Liver (tissue), 9 donors: ENCODE data around the gene GTF2H1. TPM values are rescaled to one million over a fixed set of nuclear protein-coding genes. Genes with fewer than 3 reads are reported as not detected.

Experiments
- DNase-seq: peaks from one replicate; pipeline ENCODE4 v3.0.0-alpha.2; 2017; ENCODE audit warnings: low spot score
- H3K27ac ChIP-seq, 2 donors: one replicate each; pipeline ENCODE4 v1.7.0; 2013; ENCODE audit warnings: inconsistent platforms in 2 of 2, low read length in 2 of 2, control low read depth in 1 of 2, low read depth in 1 of 2, mild to moderate bottlenecking in 1 of 2
- H3K27me3 ChIP-seq, 4 donors: one replicate each; pipeline versions ENCODE4 v1.6.1 to v1.7.0; 2013; ENCODE audit warnings: low read length in 3 of 4, inconsistent platforms in 1 of 4, mild to moderate bottlenecking in 1 of 4, moderate library complexity in 1 of 4; ENCODE audit not compliant: control insufficient read depth in 4 of 4, insufficient read depth in 4 of 4
- H3K36me3 ChIP-seq, 4 donors: one replicate each; pipeline versions ENCODE4 v1.6.1 to v1.7.0; 2013; ENCODE audit warnings: low read length in 3 of 4, mild to moderate bottlenecking in 3 of 4, low read depth in 1 of 4, moderate library complexity in 1 of 4; ENCODE audit not compliant: control insufficient read depth in 4 of 4, insufficient read depth in 3 of 4
- H3K4me1 ChIP-seq, 4 donors: one replicate each; pipeline versions ENCODE4 v1.6.1 to v1.7.0; 2013; ENCODE audit warnings: low read length in 3 of 4, mild to moderate bottlenecking in 3 of 4, moderate library complexity in 1 of 4; ENCODE audit not compliant: control insufficient read depth in 4 of 4, insufficient read depth in 4 of 4
- H3K4me3 ChIP-seq, 3 donors: one replicate each; pipeline versions ENCODE4 v1.6.1 to v1.7.0; 2013; ENCODE audit warnings: low read length in 3 of 3, control low read depth in 1 of 3, low read depth in 1 of 3, mild to moderate bottlenecking in 1 of 3
- H3K9ac ChIP-seq, 2 donors: one replicate each; pipeline ENCODE4 v1.7.0; 2013; ENCODE audit warnings: low read length in 2 of 2, mild to moderate bottlenecking in 2 of 2, moderate library complexity in 2 of 2, control low read depth in 1 of 2, low read depth in 1 of 2
- H3K9me3 ChIP-seq, 4 donors: one replicate each; pipeline versions ENCODE4 v1.6.1 to v1.7.0; 2013; ENCODE audit warnings: low read length in 3 of 4; ENCODE audit not compliant: control insufficient read depth in 4 of 4
- ATF3 ChIP-seq: IDR thresholded peaks from 2 replicates; pipeline ENCODE4 v1.6.1; 2016; ENCODE audit warnings: antibody characterized with exemption
- CTCF ChIP-seq: fragments of 150-350 bp; IDR thresholded peaks from 2 replicates; pipeline ENCODE4 v1.5.1; 2017; ENCODE audit warnings: improper control_type of control experiment, low read depth, low read length; ENCODE audit not compliant: missing input control
- EGR1 ChIP-seq, 2 donors: IDR thresholded peaks; 2 replicates each; pipeline ENCODE4 v1.6.1; 2016 to 2018; ENCODE audit warnings: antibody characterized with exemption in 2 of 2, low read depth in 2 of 2
- FOXA1 ChIP-seq: IDR thresholded peaks from 2 replicates; pipeline ENCODE4 v1.6.1; 2016; ENCODE audit warnings: antibody characterized with exemption
- FOXA2 ChIP-seq: IDR thresholded peaks from 2 replicates; pipeline ENCODE4 v1.6.1; 2016; ENCODE audit warnings: antibody characterized with exemption
- GABPA ChIP-seq, 2 donors: IDR thresholded peaks in 1 of 2; conservative IDR thresholded peaks in 1 of 2; 2 replicates each; pipeline ENCODE4 v1.6.1; 2016; ENCODE audit warnings: antibody characterized with exemption in 2 of 2, mild to moderate bottlenecking in 1 of 2, moderate library complexity in 1 of 2
- HNF4A ChIP-seq, 2 donors: conservative IDR thresholded peaks; 2 replicates each; pipeline ENCODE4 v1.6.1; 2016; ENCODE audit warnings: antibody characterized with exemption in 2 of 2, mild to moderate bottlenecking in 2 of 2
- HNF4G ChIP-seq: IDR thresholded peaks from 2 replicates; pipeline ENCODE4 v1.6.1; 2016; ENCODE audit warnings: antibody characterized with exemption
- JUND ChIP-seq, 2 donors: IDR thresholded peaks; 2 replicates each; pipeline ENCODE4 v1.6.1; 2016; ENCODE audit warnings: antibody characterized with exemption in 2 of 2
- MAX ChIP-seq: IDR thresholded peaks from 2 replicates; pipeline ENCODE4 v1.6.1; 2016; ENCODE audit warnings: antibody characterized with exemption
- NR2F2 ChIP-seq: IDR thresholded peaks from 2 replicates; pipeline ENCODE4 v1.6.1; 2016; ENCODE audit warnings: antibody characterized with exemption
- RAD21 ChIP-seq, 2 donors: IDR thresholded peaks; 2 replicates each; pipeline ENCODE4 v1.6.1; 2016; ENCODE audit warnings: antibody characterized with exemption in 2 of 2, mild to moderate bottlenecking in 2 of 2
- REST ChIP-seq: IDR thresholded peaks from 2 replicates; pipeline ENCODE4 v1.6.1; 2016; ENCODE audit warnings: antibody characterized with exemption, mild to moderate bottlenecking
- RXRA ChIP-seq, 2 donors: IDR thresholded peaks; 2 replicates each; pipeline ENCODE4 v1.6.1; 2017 to 2018; ENCODE audit warnings: antibody characterized with exemption in 2 of 2, mild to moderate bottlenecking in 1 of 2
- SP1 ChIP-seq: IDR thresholded peaks from 2 replicates; pipeline ENCODE4 v1.6.1; 2018; ENCODE audit warnings: antibody characterized with exemption, mild to moderate bottlenecking
- TAF1 ChIP-seq: conservative IDR thresholded peaks from 2 replicates; pipeline ENCODE4 v1.6.1; 2016; ENCODE audit warnings: antibody characterized with exemption, mild to moderate bottlenecking
- YY1 ChIP-seq: IDR thresholded peaks from 2 replicates; pipeline ENCODE4 v1.6.1; 2016; ENCODE audit warnings: antibody characterized with exemption, mild to moderate bottlenecking
- ZBTB33 ChIP-seq: IDR thresholded peaks from 2 replicates; pipeline ENCODE4 v1.6.1; 2016; ENCODE audit warnings: antibody characterized with exemption
- WGBS: extraction: QIAGEN DNeasy Blood & Tissue Kit; methylation state at CpG from one replicate; pipeline ENCODE4 v1.1.7; 2013; 5-methylcytosine and 5-hydroxymethylcytosine counted together
- polyA plus RNA-seq, 2 donors: library from polyadenylated mRNA; stranded (reverse) in 1 of 2; unstranded in 1 of 2; fragments of 200-250 nt in 1 of 2; fragments of >200 nt in 1 of 2; fragmentation: Nextera tagmentation in 1 of 2; extraction: Ambion mirVana in 1 of 2; gene quantifications; one replicate each; pipeline versions ENCODE4 v1.2.1 to v1.2.3, GENCODE V29; 2013 to 2015
- total RNA-seq, 2 donors: library from RNA; depleted of rRNA; stranded (reverse); fragments of >200 nt; gene quantifications; one replicate each; pipeline ENCODE4 v1.2.3, GENCODE V29; 2014
- donor health status: healthy.
- donor health status: healthy.
- donor health status: healthy.
- donor health status: healthy.
- donor health status: healthy.

Gene GTF2H1
- total and polyA plus RNA-seq, 4 donors: 11.9 to 37.7 (median 18.7) TPM

GRCh38 chr11:18288911-18289310 is 33.5 kb upstream of the GTF2H1 start:
- DNase-seq: no peak
- H3K27ac ChIP-seq: no peak overlapping the region
- peaks cover 15 to 71% (median 67%) of the 10 kb centered on the region in 4 donors for H3K36me3 ChIP-seq
- H3K4me3 ChIP-seq: no peak overlapping the region
- H3K9me3 ChIP-seq: no peaks in the 10 kb centered on the region
- WGBS: 95% methylated on average over 4 of the region's 4 CpGs
- H3K4me1 ChIP-seq: no peaks in the 10 kb centered on the region
- no peaks in the 10 kb centered on the region for H3K27me3 ChIP-seq
- TF ChIP-seq EGR1 (IDR thresholded peaks at IDR 0.05; ENCODE audit: low read depth in 2 of 2): no peak
- no peak for TF ChIP-seq JUND (IDR thresholded peaks at IDR 0.05)
- TF ChIP-seq ATF3: no peak
- no peak for TF ChIP-seq GABPA (IDR thresholded peaks at IDR 0.05 in 1 of 2, conservative IDR thresholded peaks at IDR 0.05 in 1 of 2)
- TF ChIP-seq NR2F2: no peak
- no peak for TF ChIP-seq HNF4A (conservative IDR thresholded peaks at IDR 0.05)
- TF ChIP-seq RAD21 (IDR thresholded peaks at IDR 0.05): no peak
- TF ChIP-seq YY1: no peak
- no peak for TF ChIP-seq HNF4G
- TF ChIP-seq ZBTB33: no peak
- TF ChIP-seq SP1: no peak
- no peak for TF ChIP-seq FOXA1
- TF ChIP-seq TAF1: no peak
- TF ChIP-seq MAX: no peak
- no peak for TF ChIP-seq REST
- TF ChIP-seq FOXA2: no peak
- no peak for TF ChIP-seq CTCF
- no peak for TF ChIP-seq RXRA (IDR thresholded peaks at IDR 0.05)
- H3K9ac ChIP-seq: no peak overlapping the region
